ENCODE measurements around the gene FKBP14.

GRCh38 chr7:30005464-30005863 lies 21.0 kb downstream of the FKBP14 start:
- TF ChIP-seq CTCF (conservative IDR thresholded peaks at IDR 0.05), result no peak
- TF ChIP-seq EZH2 (IDR thresholded peaks at IDR 0.05; ENCODE audit: low read depth), result no peak
